ENCODE results near the gene SH3PXD2A. TPM values are rescaled to one million over a fixed set of nuclear protein-coding genes. Genes with fewer than 3 reads are reported as not detected.

Gene SH3PXD2A
- total RNA-seq, 5 donors from 2014 or later (not counting 1 experiment from before 2014, with no cell fraction given), result 5.8 to 11.8 (median 9.8) TPM

DNA sequence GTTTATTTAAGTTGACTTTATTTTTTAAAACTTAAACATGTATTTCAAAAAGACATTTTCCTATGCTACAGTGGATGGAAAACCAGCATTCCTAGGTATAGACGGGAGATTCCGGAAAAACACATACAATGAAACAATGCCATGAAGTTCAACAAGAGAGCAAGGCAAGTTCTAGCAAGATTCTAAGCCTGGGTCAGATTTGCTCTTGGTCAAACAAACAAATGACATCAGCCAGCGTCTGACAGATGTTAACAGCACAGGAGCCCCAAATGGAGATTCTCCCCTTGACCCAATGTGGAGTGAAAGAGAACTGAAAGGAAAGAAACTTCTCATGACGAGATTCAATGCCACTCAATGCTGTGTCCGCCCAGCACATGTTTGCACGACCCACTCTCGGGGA, 212.0 kb downstream of the SH3PXD2A start:
- 100% methylated on average over 4 of the region's 7 CpGs for WGBS (ENCODE audit: insufficient coverage)
- POLR2A ChIA-PET, result no interaction called here

DNA sequence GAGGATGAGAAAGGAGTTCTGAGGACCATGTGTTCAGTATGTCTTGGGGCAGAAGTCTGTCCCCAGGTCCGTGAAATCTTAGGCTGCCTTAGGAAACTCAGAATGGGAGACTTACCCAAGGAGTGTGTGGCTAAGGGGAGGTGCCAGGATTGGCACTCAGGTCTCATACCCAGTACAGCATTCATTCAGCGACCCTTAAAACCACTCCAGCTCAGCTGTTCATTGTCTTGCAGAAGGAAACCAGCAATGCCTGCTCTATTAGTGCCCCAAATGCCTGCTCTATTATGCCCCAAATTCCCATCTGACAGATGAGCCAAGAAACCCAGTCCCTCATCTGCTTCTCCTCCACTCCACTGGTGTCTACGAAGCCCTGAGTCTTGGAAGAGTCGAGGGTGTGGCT, 214.1 kb downstream of the SH3PXD2A start:
- DNase-seq (no peak), ATAC-seq (replicated peaks in 1 of 4) (no peak)
- Histone ChIP-seq H3K27me3 (replicated peaks in 1 of 2; ENCODE audit: control insufficient read depth in 2 of 2, extremely low read depth in 1 of 2, insufficient read depth in 2 of 2, low read length in 1 of 2) (no peaks in the 10 kb centered on the region), H3K4me3 (ENCODE audit: control insufficient read depth in 1 of 2, extremely low read depth in 1 of 2, low read length in 1 of 2) (no peak overlapping the region), H3K4me1 (ENCODE audit: control insufficient read depth in 1 of 2, extremely low read depth in 1 of 2, insufficient read depth in 2 of 2, low read length in 2 of 2) (no peaks in the 10 kb centered on the region), H3K36me3 (ENCODE audit: control insufficient read depth in 2 of 2, extremely low read depth in 1 of 2, insufficient read depth in 1 of 2, low read length in 1 of 2) (no peaks in the 10 kb centered on the region), H3K27ac (ENCODE audit: low read length) (no peak overlapping the region), H3K9me3 (no peaks in the 10 kb centered on the region)
- no peak overlapping the region for H3K4me3 Mint-ChIP-seq
- POLR2A ChIA-PET, result no interaction called here
- CTCF ChIA-PET, result interaction anchor here in 1 of 2 donors (0.6 kb wide), 1 partner anchor 76 kb away, joined by 5 read pairs; no protein-coding TSS in a partner anchor
- H3K4me1 Mint-ChIP-seq, result no peaks in the 10 kb centered on the region
- no peaks in the 10 kb centered on the region for H3K36me3 Mint-ChIP-seq
- H3K9me3 Mint-ChIP-seq, result no peaks in the 10 kb centered on the region
- no peak overlapping the region for H3K27ac Mint-ChIP-seq
- 72% methylated on average over 2 of the region's 4 CpGs for WGBS (ENCODE audit: insufficient coverage)
- H3K27me3 Mint-ChIP-seq, result no peaks in the 10 kb centered on the region

More for the DNA sequence above, 212.0 kb downstream of the SH3PXD2A start:
- no peaks in the 10 kb centered on the region for H3K36me3 ChIP-seq (ENCODE audit: control insufficient read depth in 2 of 2, extremely low read depth in 1 of 2, insufficient read depth in 1 of 2, low read length in 1 of 2)
- no peak overlapping the region for H3K27ac Mint-ChIP-seq
- H3K9me3 Mint-ChIP-seq, result no peaks in the 10 kb centered on the region
- no peak overlapping the region for H3K27ac ChIP-seq (ENCODE audit: low read length)
- H3K27me3 ChIP-seq (replicated peaks in 1 of 2; ENCODE audit: control insufficient read depth in 2 of 2, extremely low read depth in 1 of 2, insufficient read depth in 2 of 2, low read length in 1 of 2), result no peaks in the 10 kb centered on the region
- no peaks in the 10 kb centered on the region for H3K27me3 Mint-ChIP-seq
- CTCF ChIA-PET, result interaction anchor here in 1 of 2 donors (1.1 kb wide), 1 partner anchor 23 kb away, joined by 4 read pairs; no protein-coding TSS in a partner anchor
- no peaks in the 10 kb centered on the region for H3K36me3 Mint-ChIP-seq
- no peak overlapping the region for H3K4me3 Mint-ChIP-seq
- no peaks in the 10 kb centered on the region for H3K4me1 ChIP-seq (ENCODE audit: control insufficient read depth in 1 of 2, extremely low read depth in 1 of 2, insufficient read depth in 2 of 2, low read length in 2 of 2)
- H3K4me3 ChIP-seq (ENCODE audit: control insufficient read depth in 1 of 2, extremely low read depth in 1 of 2, low read length in 1 of 2), result no peak overlapping the region
- no peaks in the 10 kb centered on the region for H3K9me3 ChIP-seq
- DNase-seq (no peak), ATAC-seq (replicated peaks in 1 of 4) (no peak)
- H3K4me1 Mint-ChIP-seq, result no peaks in the 10 kb centered on the region

DNA sequence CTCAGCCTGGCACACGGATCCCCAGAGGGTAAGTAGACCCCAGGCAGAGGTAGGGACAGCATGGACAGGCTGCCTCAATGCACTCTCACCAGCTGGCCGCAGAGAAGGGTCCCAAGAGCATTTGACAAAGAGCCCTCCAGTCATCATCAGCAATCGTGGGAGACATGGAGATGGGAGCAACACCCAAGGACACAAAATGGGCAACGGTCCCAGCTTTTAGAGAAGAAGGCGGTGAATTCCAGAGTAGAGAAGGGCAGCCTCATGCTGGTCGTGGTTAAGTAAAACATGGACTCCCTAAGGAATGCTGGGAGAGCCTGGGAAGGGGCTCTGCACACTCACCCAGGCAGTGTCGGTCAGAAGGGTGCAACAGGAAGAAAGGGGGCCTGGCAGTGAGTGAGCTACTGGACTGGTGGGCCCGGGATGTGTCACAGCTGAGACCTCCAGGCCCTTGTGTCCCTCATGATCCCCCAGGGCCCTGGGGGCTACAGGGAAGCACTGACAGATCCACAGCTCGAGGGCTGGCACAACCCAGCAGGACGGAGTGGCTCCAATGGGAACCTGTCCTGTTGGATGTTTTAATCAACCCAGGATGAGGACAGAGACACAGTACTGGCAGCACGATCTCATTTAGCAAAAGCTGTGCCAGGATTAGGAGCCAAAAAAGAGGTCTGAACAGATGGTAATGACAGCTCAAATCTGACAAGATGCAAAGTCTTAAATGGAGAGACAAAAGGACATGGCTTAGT, 214.8 kb downstream of the SH3PXD2A start:
- Mint-ChIP-seq H3K36me3 (no peaks in the 10 kb centered on the region), H3K27ac (no peak overlapping the region), H3K4me3 (no peak overlapping the region), H3K27me3 (no peaks in the 10 kb centered on the region), H3K9me3 (no peaks in the 10 kb centered on the region), H3K4me1 (no peaks in the 10 kb centered on the region)
- WGBS (ENCODE audit: insufficient coverage), result 80% methylated on average over 9 of the region's 11 CpGs
- POLR2A ChIA-PET, result no interaction called here
- Histone ChIP-seq H3K27ac (ENCODE audit: low read length) (no peak overlapping the region), H3K36me3 (ENCODE audit: control insufficient read depth in 2 of 2, extremely low read depth in 1 of 2, insufficient read depth in 1 of 2, low read length in 1 of 2) (no peaks in the 10 kb centered on the region), H3K4me3 (ENCODE audit: control insufficient read depth in 1 of 2, extremely low read depth in 1 of 2, low read length in 1 of 2) (no peak overlapping the region), H3K4me1 (ENCODE audit: control insufficient read depth in 1 of 2, extremely low read depth in 1 of 2, insufficient read depth in 2 of 2, low read length in 2 of 2) (no peaks in the 10 kb centered on the region), H3K9me3 (no peaks in the 10 kb centered on the region), H3K27me3 (replicated peaks in 1 of 2; ENCODE audit: control insufficient read depth in 2 of 2, extremely low read depth in 1 of 2, insufficient read depth in 2 of 2, low read length in 1 of 2) (no peaks in the 10 kb centered on the region)
- DNase-seq (no peak), ATAC-seq (replicated peaks in 1 of 4) (no peak)
- CTCF ChIA-PET, result no interaction called here

DNA sequence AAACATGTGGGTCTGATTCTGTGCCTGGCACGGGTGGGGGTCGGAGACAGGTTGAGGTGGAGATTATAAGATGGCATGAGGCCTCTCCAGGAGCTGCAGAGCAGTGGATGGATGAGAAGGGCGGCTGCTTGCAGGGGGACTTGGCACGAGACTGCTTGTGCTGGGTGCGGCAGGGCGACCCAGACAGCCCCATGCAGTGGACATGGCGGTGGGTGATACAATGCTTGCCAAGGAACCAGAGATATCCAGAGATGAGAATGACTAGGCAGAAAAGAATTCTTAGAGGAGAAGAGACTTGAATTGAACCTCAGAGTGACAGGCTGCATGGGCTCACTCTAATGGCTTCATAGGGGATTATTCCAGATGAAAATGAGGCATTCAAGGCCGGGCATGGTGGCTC, 216.4 kb downstream of the SH3PXD2A start:
- 86% methylated on average over 7 of the region's 8 CpGs for WGBS (ENCODE audit: insufficient coverage)
- Histone ChIP-seq H3K27me3 (replicated peaks in 1 of 2; ENCODE audit: control insufficient read depth in 2 of 2, extremely low read depth in 1 of 2, insufficient read depth in 2 of 2, low read length in 1 of 2) (no peaks in the 10 kb centered on the region), H3K27ac (ENCODE audit: low read length) (no peak overlapping the region), H3K36me3 (ENCODE audit: control insufficient read depth in 2 of 2, extremely low read depth in 1 of 2, insufficient read depth in 1 of 2, low read length in 1 of 2) (no peaks in the 10 kb centered on the region), H3K4me3 (ENCODE audit: control insufficient read depth in 1 of 2, extremely low read depth in 1 of 2, low read length in 1 of 2) (no peak overlapping the region), H3K9me3 (no peaks in the 10 kb centered on the region), H3K4me1 (ENCODE audit: control insufficient read depth in 1 of 2, extremely low read depth in 1 of 2, insufficient read depth in 2 of 2, low read length in 2 of 2) (no peaks in the 10 kb centered on the region)
- Mint-ChIP-seq H3K36me3 (no peaks in the 10 kb centered on the region), H3K4me3 (no peak overlapping the region), H3K27ac (no peak overlapping the region), H3K4me1 (no peaks in the 10 kb centered on the region), H3K9me3 (no peaks in the 10 kb centered on the region), H3K27me3 (no peaks in the 10 kb centered on the region)
- POLR2A ChIA-PET, result no interaction called here
- CTCF ChIA-PET, result no interaction called here
- DNase-seq, result no peak
- no peak for ATAC-seq (replicated peaks in 1 of 4)

DNA sequence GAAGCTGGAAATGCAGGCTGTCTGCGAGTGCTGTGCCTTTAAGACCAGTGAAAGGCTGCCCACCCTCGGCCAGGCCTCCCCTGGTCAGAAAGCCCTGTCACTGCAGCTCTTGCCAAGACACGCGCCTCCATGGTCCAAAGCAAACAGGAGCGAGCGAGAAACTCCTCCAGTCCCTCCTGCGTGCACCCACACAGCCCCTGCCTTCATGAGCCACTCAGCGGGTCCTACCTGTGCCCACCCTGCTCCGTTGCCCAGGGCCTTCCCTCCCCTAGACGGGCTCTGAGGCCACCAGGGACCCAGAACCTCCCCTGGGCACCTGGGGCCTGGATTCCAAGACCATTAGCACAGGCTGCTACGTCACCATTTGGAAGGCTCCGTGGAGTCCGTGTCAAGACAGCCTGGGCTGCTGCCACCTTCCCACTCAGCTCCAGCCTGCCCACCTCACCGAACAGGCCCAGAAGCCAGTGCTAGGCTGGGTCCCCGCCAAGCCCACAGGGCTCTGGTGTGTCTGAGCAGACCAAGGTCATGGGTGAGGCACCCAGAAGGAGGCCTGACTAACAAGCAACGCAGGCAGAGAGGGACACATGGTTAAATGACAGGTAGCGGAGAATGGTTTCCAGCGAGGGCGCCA, 217.3 kb downstream of the SH3PXD2A start:
- ChIA-PET CTCF (interaction anchor here in 1 of 2 donors (1.0 kb wide), 1 partner anchor 41 kb away, joined by 3 read pairs; no protein-coding TSS in a partner anchor), POLR2A (no interaction called here)
- Mint-ChIP-seq H3K4me1 (no peaks in the 10 kb centered on the region), H3K36me3 (no peaks in the 10 kb centered on the region), H3K27me3 (no peaks in the 10 kb centered on the region), H3K9me3 (no peaks in the 10 kb centered on the region), H3K27ac (no peak overlapping the region), H3K4me3 (no peak overlapping the region)
- no peak overlapping the region for H3K27ac ChIP-seq (ENCODE audit: low read length)
- WGBS (ENCODE audit: insufficient coverage), result 90% methylated on average over 18 of the region's 19 CpGs
- no peak for ATAC-seq (replicated peaks in 1 of 4)
- DNase-seq, result no peak
- H3K4me1 ChIP-seq (ENCODE audit: control insufficient read depth in 1 of 2, extremely low read depth in 1 of 2, insufficient read depth in 2 of 2, low read length in 2 of 2), result no peaks in the 10 kb centered on the region
- H3K36me3 ChIP-seq (ENCODE audit: control insufficient read depth in 2 of 2, extremely low read depth in 1 of 2, insufficient read depth in 1 of 2, low read length in 1 of 2), result no peaks in the 10 kb centered on the region
- no peaks in the 10 kb centered on the region for H3K9me3 ChIP-seq
- H3K27me3 ChIP-seq (replicated peaks in 1 of 2; ENCODE audit: control insufficient read depth in 2 of 2, extremely low read depth in 1 of 2, insufficient read depth in 2 of 2, low read length in 1 of 2), result no peaks in the 10 kb centered on the region
- no peak overlapping the region for H3K4me3 ChIP-seq (ENCODE audit: control insufficient read depth in 1 of 2, extremely low read depth in 1 of 2, low read length in 1 of 2)

DNA sequence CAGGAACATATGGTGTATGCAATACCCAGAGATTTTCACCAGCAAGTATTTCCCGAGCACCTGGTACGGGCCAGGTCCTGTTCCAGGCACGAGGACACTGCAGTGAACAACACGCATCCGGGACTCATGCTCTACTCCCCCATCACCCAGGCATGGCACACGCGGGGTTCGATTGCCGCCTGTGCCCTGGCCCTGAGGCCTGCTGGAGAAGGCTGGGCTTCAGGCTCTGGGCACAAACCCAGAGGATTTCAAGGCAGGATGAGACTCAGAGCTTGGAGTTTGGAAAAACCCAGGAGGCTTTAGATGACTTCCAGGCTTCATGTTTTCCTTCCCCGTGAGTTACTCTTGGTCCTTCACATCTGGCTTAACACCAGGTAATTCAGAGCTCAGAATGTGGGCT, 218.4 kb downstream of the SH3PXD2A start:
- ChIA-PET POLR2A (no interaction called here), CTCF (interaction anchor here (0.6 to 1.0 kb wide), 2 partner anchors 42 to 1307 kb away, joined by 3 read pairs; no protein-coding TSS in a partner anchor)

More for the DNA sequence above, 218.4 kb downstream of the SH3PXD2A start:
- Histone ChIP-seq H3K4me3 (ENCODE audit: control insufficient read depth in 1 of 2, extremely low read depth in 1 of 2, low read length in 1 of 2) (no peak overlapping the region), H3K36me3 (ENCODE audit: control insufficient read depth in 2 of 2, extremely low read depth in 1 of 2, insufficient read depth in 1 of 2, low read length in 1 of 2) (no peaks in the 10 kb centered on the region), H3K27ac (ENCODE audit: low read length) (no peak overlapping the region), H3K4me1 (ENCODE audit: control insufficient read depth in 1 of 2, extremely low read depth in 1 of 2, insufficient read depth in 2 of 2, low read length in 2 of 2) (peaks cover 0 to 3% of the 10 kb centered on the region in 2 experiments), H3K9me3 (no peaks in the 10 kb centered on the region), H3K27me3 (replicated peaks in 1 of 2; ENCODE audit: control insufficient read depth in 2 of 2, extremely low read depth in 1 of 2, insufficient read depth in 2 of 2, low read length in 1 of 2) (peaks cover 0 to under 1% of the 10 kb centered on the region in 2 experiments)
- H3K36me3 Mint-ChIP-seq, result no peaks in the 10 kb centered on the region
- H3K9me3 Mint-ChIP-seq, result no peaks in the 10 kb centered on the region
- H3K4me3 Mint-ChIP-seq, result no peak overlapping the region
- H3K4me1 Mint-ChIP-seq, result no peaks in the 10 kb centered on the region
- no peak for DNase-seq
- H3K27ac Mint-ChIP-seq, result no peak overlapping the region
- ATAC-seq (replicated peaks in 1 of 4), result no peak
- WGBS (ENCODE audit: insufficient coverage), result 100% methylated on average over 2 of the region's 10 CpGs
- no peaks in the 10 kb centered on the region for H3K27me3 Mint-ChIP-seq

Measured in T-cell (primary cell).